GM23338 (cell line): Measurements from ENCODE around the gene MCM9. TPM values are rescaled to one million over a fixed set of nuclear protein-coding genes. Genes with fewer than 3 reads are reported as not detected.

Source experiments
- ATAC-seq: fragments of 200-7000 bp; cut with Tn5 transposase; 3 replicates; pipeline ENCODE4 v1.9.1; 2020
- DNase-seq: peaks from one replicate; pipeline ENCODE4 v3.0.0-alpha.2; 2015; ENCODE audit warnings: low spot score
- H2AFZ ChIP-seq: fragments of 200-600 bp; sonication (generic); 2 replicates; pipeline ENCODE4 v1.8.0; 2016; ENCODE audit warnings: antibody characterized with exemption, mild to moderate bottlenecking, moderate library complexity
- H3F3A ChIP-seq: fragments of 200-600 bp; sonication (generic); replicated peaks from 2 replicates; pipeline ENCODE4 v1.8.0; 2017; ENCODE audit warnings: antibody characterized with exemption, mixed run types, low read depth
- H3K27ac ChIP-seq: fragments of 200-600 bp; sonication (generic); 2 replicates; pipeline ENCODE4 v1.6.1; 2016; ENCODE audit warnings: low read depth
- H3K27me3 ChIP-seq: fragments of 200-600 bp; sonication (generic); 2 replicates; pipeline ENCODE4 v1.8.0; 2016; ENCODE audit warnings: mild to moderate bottlenecking, mixed run types, moderate library complexity; ENCODE audit not compliant: insufficient read depth
- H3K36me3 ChIP-seq: fragments of 200-600 bp; sonication (generic); 2 replicates; pipeline ENCODE4 v1.8.0; 2016; ENCODE audit warnings: mild to moderate bottlenecking; ENCODE audit not compliant: insufficient read depth
- H3K4me1 ChIP-seq: fragments of 200-600 bp; sonication (generic); 2 replicates; pipeline ENCODE4 v1.8.0; 2016; ENCODE audit warnings: mild to moderate bottlenecking, moderate library complexity; ENCODE audit not compliant: insufficient read depth
- H3K4me2 ChIP-seq: fragments of 200-600 bp; sonication (generic); 2 replicates; pipeline ENCODE4 v1.7.1; 2017; ENCODE audit warnings: mixed run types
- H3K4me3 ChIP-seq: fragments of 200-600 bp; sonication (generic); 2 replicates; pipeline ENCODE4 v1.6.1; 2016; ENCODE audit warnings: mixed run types
- H3K79me2 ChIP-seq: fragments of 200-600 bp; sonication (generic); replicated peaks from 2 replicates; pipeline ENCODE4 v1.8.0; 2017; ENCODE audit warnings: mild to moderate bottlenecking; ENCODE audit not compliant: insufficient read depth
- H3K9me2 ChIP-seq: fragments of 200-600 bp; sonication (generic); 2 replicates; pipeline ENCODE4 v1.8.0; 2017; ENCODE audit not compliant: insufficient read depth
- H4K20me1 ChIP-seq: fragments of 200-600 bp; sonication (generic); replicated peaks from 2 replicates; pipeline ENCODE4 v1.8.0; 2017; ENCODE audit warnings: mild to moderate bottlenecking; ENCODE audit not compliant: insufficient read depth
- H3K27ac Mint-ChIP-seq: 2 replicates; pipeline ENCODE4 v1.8.0; 2020; ENCODE audit warnings: inconsistent platforms, mild to moderate bottlenecking, moderate library complexity, mixed read lengths
- H3K27me3 Mint-ChIP-seq: 3 replicates; pipeline ENCODE4 v1.8.0; 2022; ENCODE audit warnings: low read depth, mild to moderate bottlenecking, moderate library complexity, mixed read lengths, inconsistent platforms; ENCODE audit not compliant: insufficient read depth, poor library complexity
- H3K36me3 Mint-ChIP-seq: 3 replicates; pipeline ENCODE4 v1.8.0; 2021; ENCODE audit warnings: low read depth, mild to moderate bottlenecking, inconsistent platforms, moderate library complexity, mixed read lengths
- H3K4me1 Mint-ChIP-seq: 3 replicates; pipeline ENCODE4 v1.8.0; 2020; ENCODE audit warnings: mild to moderate bottlenecking, inconsistent platforms, mixed read lengths
- H3K4me3 Mint-ChIP-seq: 3 replicates; pipeline ENCODE4 v1.8.0; 2021; ENCODE audit warnings: moderate library complexity, mild to moderate bottlenecking, inconsistent platforms, mixed read lengths
- H3K9me3 Mint-ChIP-seq: 3 replicates; pipeline ENCODE4 v1.8.0; 2020; ENCODE audit warnings: moderate library complexity, mild to moderate bottlenecking, inconsistent platforms, mixed read lengths
- CREB1 ChIP-seq: fragments of 250-450 bp; sonication (Bioruptor Pico); IDR thresholded peaks from 2 replicates; pipeline ENCODE4 v1.5.0; 2020; ENCODE audit warnings: low read depth, mild to moderate bottlenecking, moderate library complexity
- CTCF ChIP-seq, 2 experiments: fragments of 200-600 bp in 1 of 2; sonication (generic) in 1 of 2; conservative IDR thresholded peaks; 2 replicates each; pipeline versions ENCODE4 v1.5.1 to v1.6.1; 2016 to 2017; ENCODE audit warnings: antibody characterized with exemption in 2 of 2, low read depth in 2 of 2, mild to moderate bottlenecking in 2 of 2, moderate library complexity in 1 of 2
- EZH2 ChIP-seq: fragments of 200-600 bp; sonication (generic); IDR thresholded peaks from one replicate; pipeline ENCODE4 v1.8.0; 2017; ENCODE audit warnings: antibody characterized with exemption, mild to moderate bottlenecking, low read depth; ENCODE audit not compliant: unreplicated experiment
- EZH2phosphoT487 ChIP-seq: fragments of 200-600 bp; sonication (generic); IDR thresholded peaks from one replicate; pipeline ENCODE4 v1.8.1; 2018; ENCODE audit warnings: antibody characterized with exemption; ENCODE audit not compliant: unreplicated experiment
- JUNB ChIP-seq: IDR thresholded peaks from one replicate; pipeline ENCODE4 v1.6.1; 2016; ENCODE audit warnings: antibody characterized with exemption; ENCODE audit not compliant: unreplicated experiment
- NANOG ChIP-seq: IDR thresholded peaks from 2 replicates; pipeline ENCODE4 v1.6.1; 2016; ENCODE audit warnings: antibody characterized with exemption, borderline replicate concordance
- POLR2AphosphoS5 ChIP-seq: IDR thresholded peaks from 2 replicates; pipeline ENCODE4 v1.6.1; 2016; ENCODE audit warnings: antibody characterized with exemption, low read depth
- REST ChIP-seq: IDR thresholded peaks from one replicate; pipeline ENCODE4 v1.6.1; 2018; ENCODE audit warnings: antibody characterized with exemption; ENCODE audit not compliant: unreplicated experiment
- STAT1 ChIP-seq: IDR thresholded peaks from one replicate; pipeline ENCODE4 v1.6.1; 2016; ENCODE audit warnings: antibody characterized with exemption; ENCODE audit not compliant: unreplicated experiment
- ZNF114 ChIP-seq: fragments of 250-450 bp; sonication (Bioruptor Pico); IDR thresholded peaks from 2 replicates; pipeline ENCODE4 v1.5.0; 2020; ENCODE audit warnings: mild to moderate bottlenecking, moderate library complexity
- ZNF331 ChIP-seq: fragments of 250-450 bp; sonication (Bioruptor Pico); IDR thresholded peaks from 2 replicates; pipeline ENCODE4 v1.5.0; 2020; ENCODE audit warnings: low read depth, mild to moderate bottlenecking, moderate library complexity
- polyA plus RNA-seq: library from polyadenylated mRNA; unstranded; fragments of >200 nt; fragmentation: Nextera tagmentation; extraction: Ambion mirVana; gene quantifications from 2 replicates; pipeline ENCODE4 v1.2.1, GENCODE V29; 2016
- total RNA-seq: library from RNA; depleted of rRNA; stranded (reverse); fragments of >200 nt; shearing (Covaris generic); gene quantifications from 2 replicates; pipeline ENCODE4 v1.2.3, GENCODE V29; 2014

Gene MCM9
- total and polyA plus RNA-seq, 2 experiments from 2014 or later: 14.9 to 16.6 TPM

DNA sequence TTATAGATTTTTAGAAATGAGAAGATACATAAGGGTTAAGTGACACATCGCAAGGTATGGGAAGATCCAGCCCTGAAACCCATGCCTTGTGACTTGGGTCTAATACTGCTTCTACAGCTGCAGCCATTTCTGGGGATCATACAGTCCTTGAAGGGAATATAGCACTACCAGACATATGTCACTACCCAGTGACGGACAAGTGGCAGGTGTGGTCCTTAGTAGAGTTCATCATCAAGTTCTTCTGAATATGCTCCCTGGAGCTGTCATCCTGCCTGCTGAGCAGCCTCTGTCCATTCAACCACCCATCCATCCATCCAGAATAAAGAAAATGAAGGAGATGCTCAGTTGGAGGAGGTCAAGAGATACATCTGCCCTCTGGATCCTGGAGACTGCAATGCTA lies 159.6 kb downstream of the MCM9 start (continued):
- TF ChIP-seq POLR2AphosphoS5 (no peak), CTCF (conservative IDR thresholded peaks at IDR 0.05; ENCODE audit: low read depth in 2 of 2) (no peak), CREB1 (CRISPR knock-in tag) (no peak), NANOG (no peak), JUNB (no peak)

- H4K20me1 ChIP-seq: no peaks in the 10 kb centered on the region
- Mint-ChIP-seq H3K4me3 (no peak overlapping the region), H3K27me3 (no peaks in the 10 kb centered on the region), H3K9me3 (no peaks in the 10 kb centered on the region), H3K27ac (no peak overlapping the region), H3K36me3 (no peaks in the 10 kb centered on the region), H3K4me1 (peaks cover 4% of the 10 kb centered on the region; the same call in 1 of the 3 replicates)
- H3K4me2 ChIP-seq: no peak overlapping the region
- TF ChIP-seq REST (no peak), EZH2 (no peak), ZNF114 (CRISPR knock-in tag) (no peak), EZH2phosphoT487 (no peak), ZNF331 (CRISPR knock-in tag) (no peak), STAT1 (no peak), JUNB (no peak), CTCF (conservative IDR thresholded peaks at IDR 0.05; ENCODE audit: low read depth in 2 of 2) (no peak)
- H3K4me3 ChIP-seq: no peak overlapping the region
- ATAC-seq: no peak
- no peak overlapping the region for H3K27ac ChIP-seq
- H3K4me1 ChIP-seq: peaks cover 3% of the 10 kb centered on the region; the same call in 1 of the 2 replicates
- H3K9me2 ChIP-seq: no peaks in the 10 kb centered on the region
- no peaks in the 10 kb centered on the region for H3F3A ChIP-seq
- DNase-seq: no peak
- no peak overlapping the region for H2AFZ ChIP-seq
- H3K36me3 ChIP-seq: no peaks in the 10 kb centered on the region
- H3K27me3 ChIP-seq: no peaks in the 10 kb centered on the region
- H3K79me2 ChIP-seq: no peaks in the 10 kb centered on the region
Measured at GRCh38 chr6:118774581-118774980, 160.4 kb downstream of the MCM9 start.
